H54 (cell line): Measurements from ENCODE around the gene ITSN1.
A peak's percentile ranks its signal among the peaks of the same experiment; 100 is the strongest.

ENCODE experiments used
- DNase-seq: peaks from one replicate; pipeline ENCODE4 v3.0.0; 2011; ENCODE audit warnings: low spot score, mixed read lengths; ENCODE audit not compliant: insufficient read length
- FAIRE-seq: peaks from 3 replicates; lab custom pipeline; 2011; peaks lifted over from hg19 to GRCh38; lab: Jason Lieb, UNC
- POLR2A ChIP-seq: IDR thresholded peaks from 2 replicates; pipeline ENCODE4 v1.6.1; 2011; ENCODE audit warnings: low read depth, mild to moderate bottlenecking, low read length

The ITSN1 gene

DNA sequence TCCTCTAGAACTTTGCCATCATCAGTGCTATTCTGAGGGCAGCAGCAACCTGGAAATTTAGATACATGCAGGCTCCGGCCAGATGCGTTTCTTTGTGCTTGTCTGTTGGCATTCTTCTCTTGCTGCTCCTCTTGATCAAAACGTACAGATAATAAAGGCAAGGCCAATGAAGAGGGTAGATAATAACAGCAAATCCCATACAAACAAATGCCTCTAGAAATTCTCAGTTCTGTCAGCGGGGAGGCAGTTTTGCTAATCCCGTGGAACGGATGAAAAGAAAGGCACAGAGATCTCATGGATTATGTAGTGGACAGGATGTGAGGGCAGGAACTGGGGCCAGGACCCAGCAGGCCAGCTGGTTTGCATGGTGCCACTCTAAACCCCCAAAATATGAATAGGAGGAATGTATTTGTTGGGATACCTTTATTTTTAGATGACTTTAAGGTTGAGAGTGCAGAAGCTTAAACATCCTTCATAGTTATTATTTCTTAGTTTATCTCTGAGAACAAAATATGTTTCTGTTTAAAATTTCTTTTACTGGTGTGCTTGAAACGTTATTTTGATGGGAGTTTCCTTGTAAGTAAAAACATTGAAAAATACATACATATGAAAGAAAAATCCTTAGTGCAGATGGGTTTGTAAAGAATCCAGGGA is 1.5 kb downstream of the ITSN1 start:
- FAIRE-seq: no peak
- no peak for TF ChIP-seq POLR2A

DNA sequence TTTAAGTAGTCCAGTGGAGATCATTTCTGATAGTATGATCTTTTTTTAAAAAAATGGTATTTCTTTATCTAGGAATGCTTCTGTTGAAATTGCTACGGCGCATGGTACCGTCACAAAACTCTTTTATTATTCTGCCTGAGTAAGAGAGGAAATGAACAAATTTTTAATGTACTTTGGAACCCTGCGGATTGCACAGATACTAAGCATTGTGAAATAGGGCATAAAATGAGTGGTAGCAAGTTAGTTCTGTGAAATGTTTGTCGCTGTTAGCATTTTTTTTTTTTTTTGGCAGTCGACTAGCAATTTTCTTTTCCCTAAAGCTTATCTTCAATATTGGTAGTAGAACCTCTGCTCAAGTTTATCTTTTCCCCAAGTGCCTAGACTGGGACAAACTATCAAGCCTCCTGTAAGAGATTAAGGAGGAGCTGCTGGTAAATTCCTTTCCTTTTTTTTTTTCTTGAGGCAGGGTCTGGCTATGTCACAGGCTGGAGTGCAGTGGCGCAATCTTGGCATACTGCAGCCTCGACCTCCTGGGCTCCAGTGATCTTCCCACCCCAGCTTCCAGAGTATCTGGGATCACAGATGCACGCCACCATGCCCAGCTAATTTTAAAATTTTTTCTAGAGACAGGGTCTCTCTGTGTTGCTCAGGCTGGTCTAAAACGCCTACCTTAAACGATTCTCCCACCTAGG is 2.2 kb downstream of the ITSN1 start:
- DNase-seq (no peak), FAIRE-seq (no peak)
- TF ChIP-seq POLR2A: no peak

More for the DNA sequence above, 1.5 kb downstream of the ITSN1 start:
- no peak for DNase-seq

DNA sequence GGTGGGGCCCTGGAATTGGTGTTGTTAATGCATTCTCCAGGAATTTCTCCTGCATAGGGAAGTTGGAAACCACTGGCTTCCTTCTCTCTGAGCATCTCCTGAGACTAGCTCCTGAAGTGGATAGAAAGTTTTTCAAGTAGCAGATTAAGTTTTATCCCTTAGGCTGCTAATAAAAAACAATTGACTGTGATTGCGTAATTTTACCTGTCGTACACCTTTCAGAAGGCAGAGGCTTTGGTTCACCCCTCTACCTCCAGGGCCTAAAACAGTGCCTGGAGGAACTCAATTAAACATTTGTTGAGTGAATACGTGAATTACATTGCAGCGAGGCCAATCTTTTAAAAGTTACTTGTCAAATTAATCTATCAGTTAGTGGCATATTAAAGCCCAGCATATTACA is 3.4 kb downstream of the ITSN1 start:
- FAIRE-seq (no peak), DNase-seq (no peak)
- no peak for TF ChIP-seq POLR2A

DNA sequence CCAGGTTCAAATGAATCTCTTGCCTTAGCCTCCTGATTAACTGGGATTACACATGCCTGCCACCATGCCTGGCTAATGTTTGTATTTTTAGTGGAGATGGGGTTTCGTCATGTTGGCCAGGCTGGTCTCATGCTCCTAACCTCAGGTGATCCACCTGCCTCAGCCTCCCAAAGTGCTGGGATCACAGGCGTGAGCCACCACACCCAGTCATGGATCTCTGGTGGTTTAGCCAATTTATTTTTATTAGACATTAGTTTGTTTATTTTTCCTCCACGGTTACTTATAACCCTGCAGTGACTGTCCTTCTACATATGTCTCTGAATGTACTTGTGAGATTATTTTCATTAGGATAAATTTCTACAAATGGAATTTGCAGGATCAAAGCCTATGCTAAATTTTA is 5.3 kb downstream of the ITSN1 start:
- FAIRE-seq (no peak), DNase-seq (no peak)
- TF ChIP-seq POLR2A: no peak

DNA sequence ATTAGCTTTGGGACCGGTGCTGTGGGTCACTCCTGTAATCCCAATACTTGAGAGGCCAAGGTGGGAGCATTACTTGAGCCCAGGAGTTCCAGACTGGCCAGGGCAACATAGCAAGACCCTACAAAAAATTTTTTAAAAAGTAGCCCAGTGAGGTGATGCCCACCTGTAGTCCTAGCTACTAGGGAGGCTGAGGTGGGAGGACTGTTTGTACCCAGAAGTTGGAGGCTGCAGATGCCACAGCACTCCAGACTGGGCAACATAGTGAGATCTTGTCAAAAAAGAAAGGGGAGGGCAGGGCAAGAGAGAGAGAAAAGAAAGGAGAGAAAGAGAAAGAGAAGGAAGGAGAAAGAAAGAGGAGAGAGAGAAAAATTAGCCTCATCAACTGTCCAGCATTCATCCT is 6.3 kb downstream of the ITSN1 start:
- no peak for DNase-seq
- FAIRE-seq: no peak
- TF ChIP-seq POLR2A: no peak

- TF ChIP-seq POLR2A: no peak
- DNase-seq: no peak
- FAIRE-seq: no peak
Observed at GRCh38 chr21:33650230-33650629, 7.9 kb downstream of the ITSN1 start.

- TF ChIP-seq POLR2A: no peak
- DNase-seq (no peak), FAIRE-seq (no peak)
Observed at GRCh38 chr21:33650929-33651509, 8.7 kb downstream of the ITSN1 start.

- TF ChIP-seq POLR2A: no peak
- FAIRE-seq: no peak
- no peak for DNase-seq
Observed at GRCh38 chr21:33651965-33652680, 9.8 kb downstream of the ITSN1 start.

DNA sequence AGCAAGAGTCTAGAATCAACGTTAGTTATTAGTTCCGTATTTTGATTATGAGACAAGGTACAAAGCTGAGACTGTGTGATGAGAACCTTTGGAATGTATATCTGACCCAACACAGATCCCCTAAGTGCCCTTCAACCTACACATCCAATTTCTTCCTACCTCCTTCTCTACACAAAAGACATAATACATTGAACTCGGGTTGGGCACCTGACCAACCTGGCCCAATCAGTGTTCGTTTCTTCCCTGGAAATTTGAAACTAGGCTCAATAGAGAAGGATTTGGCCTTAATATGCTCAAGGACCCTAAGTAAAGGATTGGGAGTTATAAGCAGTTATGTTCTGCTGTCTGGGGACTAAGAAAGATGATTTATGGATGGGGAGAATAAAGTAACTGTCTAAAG is 12.1 kb downstream of the ITSN1 start:
- TF ChIP-seq POLR2A: no peak
- FAIRE-seq (no peak), DNase-seq (no peak)

- peak; percentile 66 for DNase-seq
- peak; percentile 95 for FAIRE-seq
- no peak for TF ChIP-seq POLR2A
Observed at GRCh38 chr21:33655588-33656221, 13.4 kb downstream of the ITSN1 start.

DNA sequence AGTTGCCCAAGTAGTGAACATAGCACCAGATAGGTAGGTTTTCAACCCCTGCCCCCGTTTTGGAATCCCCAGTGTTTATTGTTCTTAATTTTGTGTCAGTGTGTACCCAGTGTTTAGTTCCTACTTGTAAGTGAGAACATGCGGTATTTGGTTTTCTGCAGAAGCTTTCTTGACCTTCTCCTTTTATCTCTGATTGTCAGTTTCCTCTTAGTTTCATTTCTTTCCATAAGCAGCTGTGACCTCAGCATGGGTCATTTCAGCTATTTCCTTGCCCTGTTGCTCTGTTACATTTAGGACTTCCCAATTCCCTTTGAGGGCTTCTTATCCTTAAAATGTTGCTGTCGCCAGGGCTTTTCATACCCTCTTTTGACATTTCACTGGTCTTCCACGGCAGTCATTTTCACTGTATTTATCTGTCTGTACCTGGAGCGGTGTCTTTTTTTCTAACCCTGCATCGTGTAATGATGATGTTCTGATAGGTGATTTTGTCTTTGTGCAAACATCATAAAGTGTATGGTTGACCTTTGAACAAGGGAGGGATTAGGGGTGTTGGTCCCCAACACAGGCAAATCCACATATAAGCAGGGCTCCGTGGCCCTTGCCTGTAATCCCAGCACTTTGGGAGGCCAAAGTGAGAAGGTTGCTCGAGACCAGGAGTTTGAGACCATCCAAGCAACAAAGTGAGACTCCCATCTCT is 15.0 kb downstream of the ITSN1 start:
- FAIRE-seq: no peak
- TF ChIP-seq POLR2A: no peak

DNA sequence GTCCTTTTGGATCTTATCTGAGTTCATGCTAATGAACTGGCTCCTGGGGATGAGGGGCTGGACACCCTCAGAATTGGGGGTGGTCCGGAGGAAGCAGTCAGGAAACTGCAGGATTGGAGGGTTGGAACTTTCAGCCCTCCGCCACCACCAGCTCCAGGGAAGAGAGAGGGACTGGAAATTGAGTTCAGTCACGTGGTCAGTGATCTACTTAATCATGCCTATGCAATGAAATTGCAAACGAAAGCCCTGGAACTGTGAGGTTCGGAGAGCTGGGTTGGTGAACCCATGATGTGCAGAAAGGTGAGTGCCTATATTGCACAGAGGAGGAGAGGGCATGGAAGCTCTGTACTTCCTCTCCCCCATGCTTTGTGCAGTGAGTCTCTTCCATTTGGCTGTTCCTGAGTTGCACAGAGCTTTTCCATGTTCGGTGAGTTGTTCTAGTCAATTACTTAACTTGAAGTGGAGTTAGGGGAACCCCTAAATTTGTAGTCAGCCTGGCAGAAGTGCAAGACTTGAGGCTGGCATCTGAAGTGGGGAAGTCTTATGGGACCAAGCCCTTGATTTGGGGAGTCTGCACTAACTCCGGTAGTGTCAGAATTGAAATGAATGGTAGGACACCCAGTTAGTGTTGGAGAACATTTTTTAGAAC is 16.7 kb downstream of the ITSN1 start:
- DNase-seq (no peak), FAIRE-seq (no peak)
- no peak for TF ChIP-seq POLR2A

More for the DNA sequence above, 15.0 kb downstream of the ITSN1 start:
- DNase-seq: no peak

DNA sequence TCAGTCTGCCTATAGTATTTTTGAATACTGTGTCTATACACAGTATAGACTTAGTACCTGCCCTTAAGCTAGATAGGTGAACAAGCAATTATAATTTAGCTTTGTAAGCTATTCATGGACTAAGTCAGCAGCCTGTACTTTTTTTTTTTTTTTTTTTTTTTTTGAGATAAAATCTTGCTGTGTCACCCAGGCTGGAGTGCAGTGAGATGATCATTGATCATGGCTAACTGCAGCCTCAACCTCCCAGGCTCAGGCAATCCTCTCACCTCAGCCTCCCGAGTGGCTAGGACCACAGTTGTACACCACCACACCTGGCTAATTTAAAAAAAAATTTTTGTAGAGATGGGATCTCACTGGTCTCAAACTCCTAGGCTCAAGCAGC is 17.3 kb downstream of the ITSN1 start:
- FAIRE-seq: no peak
- no peak for TF ChIP-seq POLR2A
- DNase-seq: no peak

GRCh38 chr21:33660406-33660805 is 18.1 kb downstream of the ITSN1 start:
- FAIRE-seq: no peak
- no peak for TF ChIP-seq POLR2A
- DNase-seq: no peak
